Measurements from ENCODE around the gene MAL.

Gene MAL

DNA sequence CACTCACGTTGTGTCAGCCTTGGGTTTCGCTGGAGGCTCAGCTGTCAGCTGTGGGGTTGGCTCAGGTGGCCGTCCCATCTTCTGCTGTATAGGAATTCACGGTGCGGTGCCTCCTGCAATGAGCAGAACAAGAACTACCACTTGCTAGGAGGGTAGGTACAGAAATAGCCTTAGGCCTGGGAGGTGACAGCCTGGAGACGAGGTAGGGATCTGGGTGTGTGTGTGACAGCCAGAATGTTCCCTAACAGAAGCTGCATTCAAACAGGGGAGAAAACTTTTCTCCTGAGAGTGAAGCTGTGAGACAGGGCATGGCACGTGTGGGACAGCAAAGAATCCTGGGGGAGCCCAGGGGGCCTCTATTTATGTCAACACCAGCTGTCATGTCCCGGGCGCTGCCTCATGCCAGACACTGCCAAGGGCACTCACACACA is 8.4 kb upstream of the MAL start:
- DNase-seq = no peak

DNA sequence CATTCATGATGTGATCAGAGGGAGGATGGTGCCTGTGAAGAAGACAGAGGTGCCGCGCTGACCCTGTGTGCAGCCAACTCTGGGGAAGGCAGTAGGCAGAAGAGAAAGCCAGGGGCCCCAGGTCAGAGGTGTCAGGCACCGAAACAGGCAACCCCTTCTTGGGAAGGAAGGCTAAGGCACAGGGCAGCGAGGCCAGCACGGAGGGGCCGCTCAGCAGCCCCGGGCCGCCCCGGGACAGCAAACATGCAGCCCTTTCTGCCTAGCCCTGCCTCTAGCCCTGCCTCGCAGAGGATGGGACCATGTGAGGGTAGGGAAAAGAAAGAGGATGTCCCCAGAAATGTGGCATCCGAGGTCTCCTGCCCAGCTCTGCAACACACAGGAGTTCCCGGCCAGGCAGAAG is 7.7 kb upstream of the MAL start:
- no peak for DNase-seq

DNA sequence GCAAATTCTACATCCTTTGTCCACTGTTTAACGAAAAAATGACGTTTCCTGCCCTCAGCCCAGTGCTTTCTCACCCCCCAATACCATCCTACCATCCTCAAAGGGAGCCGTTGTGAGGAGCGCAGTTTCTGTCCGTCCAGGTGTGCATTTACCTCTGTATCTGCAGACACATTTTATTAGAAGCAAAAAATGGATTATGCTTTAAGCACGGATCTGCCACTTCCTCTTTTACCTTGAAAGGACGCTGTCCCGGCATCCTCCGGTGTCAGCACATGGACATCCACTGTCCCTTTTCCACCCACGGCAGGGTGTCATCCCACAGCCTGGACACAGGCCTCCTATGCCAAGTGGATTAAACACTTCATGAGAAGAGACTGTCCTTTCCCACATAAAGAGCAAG is 7.2 kb upstream of the MAL start:
- DNase-seq = no peak

DNA sequence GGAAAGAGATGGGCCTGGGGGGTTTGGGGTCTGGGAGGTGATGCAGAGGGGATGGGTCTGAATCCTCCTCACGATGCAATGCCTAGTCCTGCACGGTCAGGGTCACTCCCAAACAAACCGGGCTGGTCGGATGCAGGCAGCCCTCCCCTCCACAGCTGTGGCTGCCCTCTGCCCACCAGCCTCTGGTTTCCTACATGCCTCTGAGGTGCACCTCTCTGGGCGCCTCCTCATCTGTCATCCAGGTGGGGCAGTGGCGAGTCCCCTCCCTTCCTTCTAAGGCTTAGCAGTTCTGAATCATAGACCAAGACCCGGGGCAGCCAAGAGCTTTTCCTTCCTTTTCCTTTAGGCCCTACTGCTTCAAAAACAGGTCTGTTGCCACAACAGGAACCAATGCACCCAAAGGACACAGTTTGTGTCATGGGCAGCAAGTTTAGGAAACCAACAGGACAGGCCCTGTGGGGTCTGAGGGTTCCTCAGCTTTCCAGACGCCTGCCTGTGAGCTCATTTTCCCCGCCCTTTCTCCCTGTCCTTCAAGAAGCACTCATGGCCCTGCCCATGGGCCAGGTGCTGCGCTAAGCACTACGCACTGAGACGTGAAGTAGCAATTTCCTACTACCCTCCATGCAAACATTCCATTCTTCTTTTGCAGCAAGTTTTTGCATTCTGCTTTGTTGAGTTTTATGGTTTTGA is 6.5 kb upstream of the MAL start:
- DNase-seq = no peak

DNA sequence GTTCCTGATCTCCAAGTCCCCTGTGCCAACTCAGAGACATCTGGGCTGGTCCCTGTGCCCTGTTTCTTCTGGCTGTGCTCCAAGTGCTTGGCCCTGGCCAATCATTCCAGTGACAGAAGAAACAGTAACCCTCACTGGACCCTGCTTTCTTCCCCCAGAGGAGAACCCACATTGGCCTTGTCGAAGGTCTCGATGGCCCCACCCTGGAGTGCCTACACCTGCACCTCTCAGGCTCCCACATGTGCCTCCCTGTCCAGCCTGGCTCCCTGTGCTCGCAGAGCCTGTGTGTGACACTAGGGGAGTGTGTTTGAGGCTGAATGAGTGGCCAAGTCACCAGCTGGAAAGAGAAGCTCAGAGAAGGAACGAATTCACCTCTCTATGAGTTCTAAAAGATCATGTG is 5.9 kb upstream of the MAL start:
- DNase-seq = no peak

DNA sequence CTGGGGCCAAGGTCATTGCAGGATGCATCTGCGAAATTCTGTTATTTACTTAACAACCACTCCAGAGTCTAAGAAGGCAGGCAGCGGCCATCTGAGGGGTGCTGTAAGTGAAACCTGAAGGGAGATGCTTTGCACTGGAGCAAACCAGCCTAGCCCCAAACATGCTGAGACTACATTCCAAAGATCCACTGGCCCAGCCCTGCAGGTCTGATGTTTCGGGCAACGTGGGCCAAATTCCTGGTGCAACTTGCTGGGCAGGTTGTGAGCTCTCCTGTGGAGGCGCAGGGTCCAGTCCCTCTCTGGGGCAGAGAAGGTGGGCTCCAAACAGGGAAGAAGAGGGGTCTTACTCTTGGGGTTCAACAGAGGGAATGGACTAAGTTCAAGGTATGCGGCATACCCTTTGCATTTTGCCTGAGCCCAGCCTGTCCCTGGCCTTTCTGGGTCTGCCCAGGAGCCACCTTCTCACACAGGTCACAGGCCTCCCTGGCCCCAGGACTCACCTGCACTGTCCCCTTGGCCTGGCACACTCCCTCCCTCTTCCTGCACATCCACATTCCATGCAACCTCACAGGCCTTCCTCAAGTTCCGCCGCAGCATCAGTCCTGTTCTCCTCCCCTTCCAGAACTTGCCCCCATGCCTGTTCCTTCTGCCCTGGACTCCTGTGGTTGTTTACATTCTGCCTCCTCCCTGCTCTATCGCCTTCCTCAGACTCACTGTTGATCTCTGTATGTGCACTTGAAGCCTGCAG is 5.1 kb upstream of the MAL start:
- no peak for DNase-seq

DNA sequence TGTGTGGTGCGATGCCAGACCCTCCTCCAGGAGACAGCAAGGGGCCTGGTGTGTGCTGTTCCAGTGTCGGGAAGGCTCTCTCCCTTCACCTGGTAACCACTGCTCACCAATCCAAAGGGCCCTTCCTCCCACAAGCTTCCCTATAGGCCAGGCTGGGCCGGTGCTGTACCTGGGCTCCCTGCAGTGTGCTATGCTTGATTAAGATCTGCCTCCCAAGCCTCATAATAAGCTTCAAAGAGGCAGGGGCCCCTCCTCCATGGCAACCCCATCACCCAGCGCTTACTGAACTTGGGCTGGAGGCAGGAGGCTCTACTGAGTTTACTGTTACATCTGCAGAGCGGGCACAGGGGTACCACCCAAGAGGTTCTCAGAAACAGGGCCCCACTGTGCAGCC is 4.5 kb upstream of the MAL start:
- DNase-seq = no peak

DNA sequence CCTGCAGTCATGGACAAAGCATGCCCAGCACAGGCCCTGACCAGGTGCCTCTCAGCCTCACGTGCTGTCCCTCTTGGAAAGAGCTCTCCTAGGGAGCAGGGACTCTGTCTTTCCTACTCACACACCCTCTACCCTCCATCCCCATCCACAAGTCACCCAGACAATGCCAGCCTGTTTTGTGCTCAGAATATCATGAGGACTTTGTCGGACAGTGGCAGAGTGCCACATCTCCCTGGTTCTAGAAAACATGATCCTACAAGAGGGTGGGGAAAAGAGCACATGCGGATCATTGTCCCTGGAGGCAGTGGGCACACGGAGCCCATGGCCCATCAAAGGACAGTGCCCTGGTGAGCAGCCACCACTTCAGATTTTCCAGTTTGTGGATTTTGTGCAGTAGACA is 3.7 kb upstream of the MAL start:
- no peak for DNase-seq

DNA sequence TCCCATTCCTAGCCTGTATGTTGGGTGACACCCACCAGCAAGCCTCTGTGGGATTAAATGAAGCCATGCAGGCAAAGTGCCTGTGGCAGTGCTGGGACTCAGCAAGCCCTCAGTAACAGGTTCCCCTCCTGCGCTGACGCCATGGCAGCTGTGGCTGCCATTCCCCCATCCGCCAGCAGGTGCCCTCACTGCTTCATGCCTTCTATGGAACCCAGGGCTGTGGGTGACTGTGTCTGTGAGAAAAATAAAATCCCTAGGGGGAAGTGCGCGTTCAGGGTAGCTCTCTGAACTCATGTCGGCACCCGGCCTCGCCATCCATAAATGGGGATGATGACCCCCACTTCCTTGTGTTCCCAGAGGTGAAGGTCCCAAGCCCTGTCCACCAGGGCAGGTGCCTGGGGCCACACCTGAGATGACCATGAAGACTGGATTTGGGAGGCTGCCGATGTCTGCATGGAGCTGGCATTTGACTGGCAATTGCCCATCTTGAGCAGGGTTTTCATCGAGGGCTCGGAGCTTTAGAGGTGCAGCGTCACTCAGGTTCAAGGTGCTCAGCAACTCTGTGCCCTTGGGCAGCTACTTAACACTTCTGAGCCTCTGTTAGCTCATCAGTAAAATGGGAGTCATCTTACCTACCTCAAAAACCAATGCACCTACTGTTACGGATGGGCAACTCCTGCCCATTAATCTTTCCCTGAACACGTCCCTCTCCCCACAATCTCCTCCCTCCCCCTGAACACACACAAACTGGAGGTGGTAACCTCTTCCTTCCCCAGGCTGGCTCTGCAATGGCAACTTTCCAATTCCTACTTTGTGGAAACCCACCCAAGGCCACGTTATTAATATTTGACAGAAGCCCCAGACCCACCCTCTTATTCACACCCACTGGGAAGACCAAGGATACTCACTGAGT is 2.9 kb upstream of the MAL start:
- DNase-seq = peak; percentile 79 to 87 (median 81)

DNA sequence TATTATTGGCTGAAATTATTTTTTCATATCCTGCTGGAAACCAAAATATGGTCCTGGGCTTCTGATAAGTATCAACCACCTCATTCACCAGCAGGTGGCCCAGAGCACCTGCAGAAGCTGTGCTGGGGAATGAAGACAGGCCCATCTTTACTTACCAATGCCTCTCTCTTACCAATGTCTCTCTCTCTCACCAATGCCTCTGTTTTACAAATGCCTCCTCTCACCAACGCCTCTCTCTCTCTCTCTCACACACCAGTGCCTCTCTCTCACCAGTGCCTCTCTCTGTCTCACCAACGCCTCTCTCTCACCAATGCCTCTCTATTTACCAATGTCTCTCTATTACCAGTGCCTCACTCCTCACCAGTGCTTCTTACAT is 2.3 kb upstream of the MAL start:
- no peak for DNase-seq

DNA sequence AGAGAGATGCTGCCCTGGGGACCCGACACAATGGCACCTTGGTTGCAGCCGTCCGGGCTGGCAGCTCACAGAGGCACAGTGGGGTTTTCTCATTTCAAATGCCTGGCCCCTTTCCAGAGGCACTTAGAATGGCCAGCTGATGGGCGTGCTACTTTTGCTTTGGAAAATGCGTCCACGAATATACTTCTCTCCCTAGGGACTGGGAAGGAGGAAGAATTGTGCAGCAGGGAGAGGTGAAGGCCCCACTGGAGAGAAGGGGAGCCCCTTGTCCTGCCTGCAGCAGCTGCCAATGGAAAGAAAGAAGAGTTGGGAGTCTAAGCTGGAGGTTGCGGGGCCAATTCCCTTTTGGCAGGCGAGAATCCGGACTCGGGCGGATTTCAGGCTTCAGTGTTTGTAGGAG is 1.1 kb upstream of the MAL start:
- no peak for DNase-seq

DNA sequence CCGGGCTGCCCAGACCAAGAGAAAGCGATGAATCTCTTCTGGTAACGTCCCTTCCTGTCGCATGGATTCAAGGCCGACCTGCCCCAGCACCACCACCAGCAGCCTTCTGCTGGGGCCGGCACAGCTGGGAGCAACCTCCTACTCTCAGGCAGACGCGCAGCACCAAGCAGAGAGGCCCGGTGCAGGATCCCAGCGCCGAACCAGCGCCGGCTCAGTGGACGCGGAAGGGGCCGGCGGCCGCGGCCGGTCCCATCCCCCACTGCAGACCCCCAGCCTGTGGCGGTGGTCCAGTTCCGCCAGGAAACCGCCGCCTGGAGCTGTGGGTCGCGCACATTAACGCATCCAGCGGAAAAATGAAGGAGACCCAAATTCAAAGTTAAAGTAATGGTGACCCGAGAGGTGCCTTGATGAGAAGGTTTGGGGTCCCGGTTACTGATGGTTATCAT is 525 bp upstream of the MAL start:
- DNase-seq = no peak

DNA sequence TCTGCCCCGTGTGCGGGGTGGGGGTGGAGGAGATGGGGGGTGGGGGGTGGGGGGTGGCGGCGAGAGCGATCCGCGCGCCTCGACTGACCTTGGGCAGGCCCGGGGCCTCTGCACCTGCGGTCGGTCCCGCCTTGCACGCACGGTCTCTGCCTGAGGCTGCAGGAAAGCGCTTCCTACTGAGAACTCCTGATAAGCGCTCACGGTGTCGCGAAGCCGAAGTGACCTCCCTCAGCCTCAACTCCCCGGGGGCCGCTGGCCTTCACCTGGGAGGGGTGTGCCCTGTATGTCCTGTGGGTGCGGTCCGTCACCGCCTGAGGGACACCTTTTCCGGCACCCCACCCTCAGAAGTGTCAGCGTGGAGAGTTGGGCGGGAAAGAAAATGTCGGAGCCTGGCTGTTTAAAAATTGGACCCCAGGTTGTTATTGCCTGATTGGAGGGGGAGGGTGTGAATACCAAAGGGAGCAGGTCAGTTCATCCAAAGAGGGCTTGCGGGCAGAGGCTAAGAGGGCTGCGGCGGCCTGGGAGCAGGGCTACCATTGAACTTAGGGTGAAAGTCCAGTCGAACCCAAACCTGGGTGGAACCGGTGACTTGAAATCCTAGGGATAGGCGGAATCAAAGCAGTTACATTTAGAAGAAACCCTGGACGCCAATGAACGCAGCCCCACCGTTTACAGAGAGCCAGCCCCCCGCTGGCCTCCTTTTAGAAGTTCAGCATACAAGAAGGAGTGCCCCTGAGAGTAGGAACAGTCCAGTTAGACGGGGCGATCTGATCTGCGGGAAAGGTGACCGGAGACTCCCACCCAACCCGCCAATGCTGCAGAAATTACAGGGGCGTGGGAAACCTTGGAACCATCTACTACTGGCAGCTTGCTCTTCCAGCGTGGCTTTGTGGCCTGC is 1.2 kb downstream of the MAL start:
- DNase-seq = no peak

DNA sequence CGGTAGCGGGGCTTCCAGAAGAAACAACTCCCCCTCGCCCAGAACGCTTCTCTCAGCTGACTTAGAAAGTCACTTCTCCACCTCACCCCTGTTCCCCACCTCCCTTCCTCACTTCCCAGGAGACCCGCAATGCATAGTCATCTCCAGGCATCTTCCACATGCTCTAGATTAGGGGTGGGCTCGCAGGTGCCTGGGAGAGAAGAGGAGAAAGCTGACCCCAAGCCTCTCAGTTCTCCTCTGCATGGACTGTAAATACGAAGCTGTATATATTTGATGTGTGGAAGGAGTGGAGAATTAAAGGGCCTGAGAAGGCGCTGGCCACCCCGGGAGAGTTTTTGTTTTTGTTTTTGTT is 1.8 kb downstream of the MAL start:
- no peak for DNase-seq

DNA sequence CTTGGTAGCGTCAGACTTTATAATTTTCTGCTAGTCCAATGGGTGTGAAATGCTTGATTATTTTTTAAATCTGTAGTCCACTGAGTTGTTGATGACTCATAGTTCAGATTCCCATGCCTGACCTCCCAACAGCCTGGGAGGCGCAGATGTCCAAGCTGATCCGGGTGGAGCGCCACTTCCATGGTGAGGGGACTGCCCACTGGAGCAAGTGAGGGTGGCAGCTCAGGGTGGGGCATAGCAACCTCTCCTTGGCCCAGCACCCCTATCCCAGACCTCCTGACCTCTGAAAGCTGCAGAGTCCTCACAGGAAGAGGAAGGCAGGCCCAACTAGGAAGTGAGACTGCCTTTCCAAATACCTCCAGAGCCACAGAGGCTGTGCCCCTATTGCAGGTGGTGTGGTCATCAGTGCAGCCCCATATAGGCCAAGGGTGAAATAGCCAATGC is 4.4 kb downstream of the MAL start:
- peak; percentile 4 to 31 (median 16) for DNase-seq

DNA sequence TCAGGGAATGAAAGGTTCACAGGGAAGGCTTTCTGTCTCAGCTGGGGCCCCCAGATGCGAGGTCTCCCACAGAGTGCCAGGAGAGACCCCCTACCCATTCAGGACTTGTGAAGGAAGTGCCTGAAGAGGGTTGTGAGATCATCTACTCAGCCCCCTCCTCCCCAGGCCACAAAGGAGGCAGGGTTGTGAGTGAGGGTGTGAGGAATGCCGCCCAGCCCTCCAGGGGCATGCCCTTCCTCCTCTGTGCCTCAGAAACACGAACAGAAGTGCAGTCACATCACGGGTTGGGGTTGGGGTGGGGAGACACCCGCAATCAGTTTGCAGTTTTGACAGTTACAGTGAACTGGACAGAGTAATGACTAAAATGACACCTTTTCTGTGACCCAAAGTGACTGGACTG is 5.0 kb downstream of the MAL start:
- no peak for DNase-seq

DNA sequence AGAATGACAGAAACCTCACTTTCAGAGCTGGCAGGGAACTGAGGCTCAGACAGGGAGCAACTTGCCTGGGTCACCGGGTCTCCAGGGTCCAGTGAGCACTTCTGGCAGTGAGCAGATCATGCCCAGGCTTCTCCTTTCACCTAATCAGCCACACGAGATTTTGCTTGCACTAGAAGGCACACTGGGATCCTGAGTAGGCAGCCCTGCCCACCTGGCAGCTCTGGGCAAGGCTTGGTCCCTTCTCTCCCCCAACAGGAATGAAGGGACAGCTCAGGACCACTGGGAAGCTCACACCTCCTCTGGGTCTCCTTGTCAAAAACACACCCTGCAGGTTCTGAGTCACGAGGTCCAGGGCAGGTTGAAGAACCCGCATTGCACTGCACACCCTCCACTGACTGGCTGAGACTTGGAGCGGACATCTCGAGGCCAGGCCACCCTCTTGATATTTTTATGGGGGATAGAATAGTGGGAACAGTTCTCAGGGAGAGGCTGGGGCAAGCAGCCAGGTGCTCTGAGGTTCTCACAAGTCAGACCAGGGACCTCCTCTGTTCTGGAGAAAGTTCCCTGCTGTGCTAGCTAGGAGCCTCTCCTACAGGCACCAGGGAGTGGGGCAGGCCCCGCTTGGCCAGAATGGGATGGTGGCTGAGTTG is 5.7 kb downstream of the MAL start:
- no peak for DNase-seq

DNA sequence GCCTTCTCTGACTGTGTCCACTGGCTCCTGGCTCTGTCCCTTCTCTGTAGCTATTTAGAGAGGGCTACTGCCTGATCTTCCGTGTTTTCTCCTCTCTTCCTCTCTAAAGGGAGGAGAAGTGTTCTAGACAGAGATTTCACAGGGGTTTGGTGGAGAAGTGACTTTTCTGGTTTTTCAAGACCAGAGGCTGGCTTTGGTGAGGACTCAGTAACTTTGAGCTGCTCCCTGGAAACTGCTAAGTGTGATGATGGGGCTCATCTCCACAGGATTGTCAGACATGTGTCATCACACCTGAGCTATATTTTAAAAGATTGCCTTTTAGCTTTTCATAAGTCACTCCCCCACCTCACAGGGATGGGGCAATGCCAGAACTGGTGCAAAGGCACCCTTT is 6.2 kb downstream of the MAL start:
- DNase-seq = no peak

DNA sequence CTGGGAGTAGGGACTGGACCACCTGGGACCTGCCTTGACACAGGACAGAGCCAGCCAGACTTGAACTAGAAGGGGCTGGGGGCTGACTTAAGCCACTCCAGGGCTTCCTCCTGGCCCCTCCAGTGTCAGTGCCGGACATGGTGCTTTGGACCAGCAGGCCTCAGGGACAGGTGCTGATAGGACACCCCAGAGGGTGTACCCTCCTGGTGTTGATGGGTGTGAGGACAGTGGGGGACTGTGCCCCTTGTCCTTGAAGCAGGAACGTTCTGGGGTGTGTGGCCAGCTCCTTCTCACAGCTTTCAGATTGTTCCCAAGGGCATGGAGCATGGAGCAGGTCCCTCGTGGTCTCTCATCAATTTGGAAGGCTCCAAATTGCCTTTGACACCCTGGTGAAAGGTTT is 6.8 kb downstream of the MAL start:
- DNase-seq = no peak

DNA sequence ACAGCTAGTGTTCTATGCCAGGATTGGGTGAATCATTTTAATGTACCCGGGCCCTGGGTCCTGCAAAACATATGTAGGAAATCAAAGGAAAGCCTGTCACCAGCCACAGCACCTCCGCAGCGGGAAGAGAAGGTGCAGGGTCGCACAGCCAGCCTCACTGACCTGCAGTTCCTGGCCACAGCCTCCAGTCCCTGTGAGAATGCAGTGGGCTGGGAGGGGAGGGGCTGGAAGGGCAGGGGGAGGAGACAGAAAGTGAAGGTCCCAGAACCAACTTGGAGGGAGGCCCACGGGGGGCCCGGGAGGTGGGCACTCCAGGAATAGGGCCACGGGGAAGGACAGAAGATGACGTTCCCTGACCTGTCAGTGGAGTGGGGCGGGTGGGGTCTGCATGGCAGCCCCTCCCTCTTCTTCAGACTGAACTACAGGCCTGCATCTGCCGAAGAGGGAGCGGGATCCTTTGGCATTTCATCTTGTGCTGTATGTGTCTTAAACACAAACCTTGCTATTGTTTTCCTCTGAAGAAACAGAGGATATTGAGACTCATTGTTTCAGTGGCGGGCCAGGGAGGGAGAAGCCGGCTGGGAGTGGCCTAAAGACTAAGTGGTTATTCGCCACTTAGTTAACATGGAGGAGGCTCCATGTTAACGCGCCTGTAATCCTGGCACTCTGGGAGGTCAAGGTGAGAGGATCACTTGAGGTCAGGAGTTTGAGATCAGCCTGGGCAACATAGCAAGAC is 7.5 kb downstream of the MAL start:
- DNase-seq = no peak

DNA sequence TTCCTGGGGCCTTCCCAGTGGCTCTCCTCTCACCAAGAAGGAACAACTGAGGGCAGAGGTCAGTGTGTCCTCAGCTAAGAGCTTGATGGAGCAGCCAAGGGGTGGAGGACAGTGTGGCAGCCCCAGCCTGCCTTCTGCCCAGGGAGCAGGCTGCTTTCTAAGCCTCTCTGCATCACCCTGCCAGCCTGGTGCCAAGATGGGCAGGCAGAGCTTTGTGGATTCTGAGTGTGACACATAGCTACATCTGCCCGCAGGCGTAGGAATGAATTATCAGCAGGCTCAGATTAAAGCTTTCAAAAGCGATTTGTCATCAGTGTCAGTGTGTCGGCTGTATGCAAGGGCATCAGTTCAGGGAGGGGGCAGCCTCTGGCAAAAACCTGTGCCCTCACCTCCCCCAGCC is 8.7 kb downstream of the MAL start:
- DNase-seq = no peak

Measured in suppressor macrophage (primary cell).